Superior temporal gyrus (tissue), 1 donor: ENCODE results near the gene QTRT2.

Experiments
- DNase-seq: peaks from one replicate; pipeline ENCODE4 v3.0.0-alpha.2; 2016; ENCODE audit errors: extremely low spot score

The QTRT2 gene

GRCh38 chr3:114078126-114078525 lies 21.6 kb downstream of the QTRT2 start:
- DNase-seq: no peak

- no peak for DNase-seq
Measured at GRCh38 chr3:114079761-114080160, 23.2 kb downstream of the QTRT2 start.

- DNase-seq: no peak
Measured at GRCh38 chr3:114080201-114080600, 23.7 kb downstream of the QTRT2 start.

GRCh38 chr3:114081037-114081436 lies 24.5 kb downstream of the QTRT2 start:
- DNase-seq: no peak

- no peak for DNase-seq
Measured at GRCh38 chr3:114083112-114083511, 26.6 kb downstream of the QTRT2 start.

GRCh38 chr3:114086356-114086755 lies 29.8 kb downstream of the QTRT2 start:
- no peak for DNase-seq

- no peak for DNase-seq
Measured at GRCh38 chr3:114089675-114090074, 33.1 kb downstream of the QTRT2 start.

- no peak for DNase-seq
Measured at GRCh38 chr3:114092151-114093015, 35.8 kb downstream of the QTRT2 start.

- no peak for DNase-seq
Measured at GRCh38 chr3:114093016-114093380, 36.5 kb downstream of the QTRT2 start.

GRCh38 chr3:114093596-114093995 lies 37.1 kb downstream of the QTRT2 start:
- no peak for DNase-seq

GRCh38 chr3:114095796-114096195 lies 39.3 kb downstream of the QTRT2 start:
- no peak for DNase-seq

- DNase-seq: no peak
Measured at GRCh38 chr3:114101101-114101500, 44.6 kb downstream of the QTRT2 start.

GRCh38 chr3:114103181-114103580 lies 46.6 kb downstream of the QTRT2 start:
- DNase-seq: no peak

- no peak for DNase-seq
Measured at GRCh38 chr3:114103858-114104257, 47.3 kb downstream of the QTRT2 start.

- no peak for DNase-seq
Measured at GRCh38 chr3:114104414-114104813, 47.9 kb downstream of the QTRT2 start.

GRCh38 chr3:114108137-114108536 lies 51.6 kb downstream of the QTRT2 start:
- no peak for DNase-seq

- DNase-seq: no peak
Measured at GRCh38 chr3:114110439-114110838, 53.9 kb downstream of the QTRT2 start.

- DNase-seq: no peak
Measured at GRCh38 chr3:114111060-114111770, 54.7 kb downstream of the QTRT2 start.

- DNase-seq: no peak
Measured at GRCh38 chr3:114112696-114113095, 56.2 kb downstream of the QTRT2 start.

GRCh38 chr3:114114719-114115118 lies 58.2 kb downstream of the QTRT2 start:
- no peak for DNase-seq

GRCh38 chr3:114115143-114115542 lies 58.6 kb downstream of the QTRT2 start:
- DNase-seq: no peak

GRCh38 chr3:114119776-114120175 lies 63.2 kb downstream of the QTRT2 start:
- no peak for DNase-seq

- no peak for DNase-seq
Measured at GRCh38 chr3:114120211-114120610, 63.7 kb downstream of the QTRT2 start.
